GM19193 (cell line): ENCODE data around the gene KIAA2012.

Experiments used
- POLR2A ChIP-seq: IDR thresholded peaks from 4 replicates; pipeline ENCODE4 v1.6.1; 2011; ENCODE audit not compliant: insufficient read depth, insufficient read length; ENCODE audit errors: extremely low read depth

KIAA2012 gene

DNA sequence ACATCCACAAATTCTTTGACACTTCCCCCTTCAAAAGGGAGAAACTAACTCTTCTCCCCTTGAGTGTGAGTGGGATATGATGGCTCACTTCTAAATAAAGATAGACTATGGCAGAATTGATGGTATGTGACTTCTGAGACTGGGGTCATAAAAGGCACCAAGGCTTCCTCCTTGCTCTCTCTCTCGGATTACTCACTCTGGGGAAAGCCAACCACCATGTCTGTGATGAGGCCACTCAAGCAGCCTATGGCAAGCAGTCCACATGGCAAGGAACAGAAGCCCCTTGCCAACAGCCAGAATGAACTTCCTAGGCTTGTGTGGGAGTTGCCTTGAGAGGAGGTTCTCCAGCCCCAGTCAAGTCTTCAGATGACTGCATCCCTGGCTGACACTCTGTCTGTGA is 43.6 kb downstream of the KIAA2012 start:
- no peak for TF ChIP-seq POLR2A

- TF ChIP-seq POLR2A, result no peak
Observed at GRCh38 chr2:202118168-202118567, 45.1 kb downstream of the KIAA2012 start.

- no peak for TF ChIP-seq POLR2A
Observed at GRCh38 chr2:202120828-202121227, 47.8 kb downstream of the KIAA2012 start.

- TF ChIP-seq POLR2A, result no peak
Observed at GRCh38 chr2:202121532-202122162, 48.6 kb downstream of the KIAA2012 start.

DNA sequence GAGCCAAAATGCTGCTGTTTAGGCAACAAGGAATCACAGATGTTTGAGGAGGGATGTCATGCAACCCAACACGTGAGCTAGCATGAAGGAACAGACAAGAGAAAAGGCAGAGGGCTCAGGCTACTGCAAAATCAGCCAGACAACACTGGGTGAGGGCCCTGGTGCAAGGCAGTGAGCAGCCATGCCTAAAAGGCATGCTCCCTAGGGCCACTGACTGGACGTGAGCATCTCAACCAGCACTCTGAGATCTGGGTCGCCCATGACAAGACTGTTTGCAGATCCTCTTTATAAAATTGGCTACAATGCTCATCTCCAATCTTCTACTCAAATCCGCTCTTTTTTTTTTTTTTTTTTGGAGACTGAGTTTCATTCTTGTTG is 49.1 kb downstream of the KIAA2012 start:
- TF ChIP-seq POLR2A, result no peak

GRCh38 chr2:202122980-202123720 is 50.1 kb downstream of the KIAA2012 start:
- no peak for TF ChIP-seq POLR2A

DNA sequence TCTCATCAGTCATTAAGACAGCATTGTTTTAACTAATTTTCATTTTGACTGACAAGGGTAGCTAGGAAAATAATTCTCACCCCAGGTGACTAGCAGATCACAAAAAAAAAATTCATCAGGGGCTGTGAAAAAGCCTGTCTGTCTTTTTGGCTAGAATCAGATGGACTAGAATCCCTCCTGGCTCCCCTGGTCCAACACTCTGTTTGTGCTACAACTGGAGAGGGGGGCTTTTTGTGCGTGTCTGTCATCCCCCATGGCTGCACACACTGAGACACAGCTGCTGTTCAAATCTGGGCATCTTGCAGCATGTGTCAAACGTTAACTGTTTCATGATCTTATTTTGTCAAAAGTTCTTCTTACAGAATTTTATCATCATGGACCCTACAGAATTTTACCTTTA is 51.2 kb downstream of the KIAA2012 start:
- TF ChIP-seq POLR2A, result no peak

GRCh38 chr2:202127687-202128331 is 54.8 kb downstream of the KIAA2012 start:
- TF ChIP-seq POLR2A, result no peak

- TF ChIP-seq POLR2A, result no peak
Observed at GRCh38 chr2:202129841-202130240, 56.8 kb downstream of the KIAA2012 start.

DNA sequence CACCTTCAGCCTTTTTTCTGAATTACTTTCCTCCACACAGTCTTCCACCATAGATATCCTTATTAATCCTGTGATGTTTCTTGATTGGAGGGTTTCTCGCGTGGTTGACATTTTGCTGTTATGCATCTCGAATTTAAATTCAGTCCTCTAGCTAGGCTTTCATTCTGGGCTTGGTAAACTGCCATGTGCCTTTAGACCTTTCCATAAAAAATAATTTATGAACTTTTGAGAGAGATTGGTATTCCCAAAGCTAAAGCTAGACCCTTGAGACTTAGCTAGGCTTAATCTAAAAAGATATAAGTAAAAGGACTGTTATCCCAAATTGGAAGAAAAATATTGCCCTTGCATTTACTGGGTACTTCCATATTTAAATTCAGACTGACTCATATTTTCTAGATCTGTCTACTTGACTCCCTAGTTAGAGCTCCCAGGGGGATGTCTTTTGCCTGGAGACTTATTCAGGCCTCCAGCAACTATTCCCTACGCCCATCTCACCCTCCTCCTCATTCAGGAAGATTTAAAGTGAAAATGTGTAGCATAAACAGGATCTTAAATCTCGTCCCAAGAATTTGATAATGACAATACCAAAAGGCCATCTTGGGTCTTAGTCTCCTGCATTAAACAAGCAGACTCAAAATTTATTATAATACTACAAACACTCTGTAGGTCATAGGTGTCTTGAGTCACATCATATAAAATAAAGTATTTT is 60.3 kb downstream of the KIAA2012 start:
- no peak for TF ChIP-seq POLR2A

DNA sequence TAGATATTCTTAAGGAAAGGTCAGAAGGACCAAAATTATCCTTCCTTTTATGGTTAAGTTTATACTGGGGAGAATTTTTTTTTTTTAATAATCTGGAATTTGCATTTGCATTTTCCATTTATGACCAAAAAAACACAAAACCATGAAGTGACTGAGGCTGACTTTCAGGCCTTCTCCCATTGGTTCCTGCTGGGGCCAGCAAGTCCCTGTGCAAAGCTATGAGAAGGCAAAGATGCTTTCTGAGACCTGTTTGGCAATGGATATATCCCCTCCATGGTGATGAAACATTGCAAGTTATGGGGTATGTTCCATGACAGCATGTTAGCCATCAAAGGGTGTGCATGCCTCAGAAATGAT is 60.8 kb downstream of the KIAA2012 start:
- TF ChIP-seq POLR2A, result no peak

DNA sequence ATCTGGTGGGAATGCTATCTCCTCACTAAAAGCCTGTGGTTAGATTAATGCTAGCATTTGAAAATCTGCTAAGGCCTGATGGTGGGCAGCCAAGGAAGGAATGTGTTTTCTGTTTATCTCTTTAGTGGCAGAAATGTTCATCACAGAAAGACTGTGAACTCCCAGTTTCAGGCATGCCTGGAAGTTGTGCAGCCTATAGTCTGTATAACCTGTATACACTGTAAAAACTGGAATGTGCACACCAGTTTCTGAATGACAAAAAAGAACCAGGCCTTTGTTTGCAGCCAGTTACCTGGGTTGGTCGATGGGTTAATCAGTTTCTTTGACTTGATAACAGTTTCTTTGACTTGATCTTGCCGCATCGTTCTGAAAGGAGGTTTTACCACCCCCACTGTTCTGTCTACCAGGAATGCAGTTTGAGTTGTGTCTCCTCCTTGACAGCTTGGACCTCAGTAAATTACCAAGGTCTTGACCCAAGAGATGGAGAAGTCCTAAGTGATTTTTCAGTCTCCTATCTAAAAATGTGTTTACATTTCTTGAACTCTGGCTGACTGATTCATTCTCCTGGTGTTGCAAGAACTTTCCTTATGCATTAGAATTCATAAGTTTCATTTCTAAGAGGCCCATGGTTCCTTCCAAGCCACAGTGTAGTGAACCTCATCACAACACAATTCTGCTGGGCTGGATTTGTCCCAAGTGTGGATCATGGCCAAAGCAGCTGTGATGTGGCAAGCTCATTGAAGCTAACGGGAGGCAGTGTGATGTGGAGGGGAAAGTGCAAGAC is 62.2 kb downstream of the KIAA2012 start:
- TF ChIP-seq POLR2A, result no peak

DNA sequence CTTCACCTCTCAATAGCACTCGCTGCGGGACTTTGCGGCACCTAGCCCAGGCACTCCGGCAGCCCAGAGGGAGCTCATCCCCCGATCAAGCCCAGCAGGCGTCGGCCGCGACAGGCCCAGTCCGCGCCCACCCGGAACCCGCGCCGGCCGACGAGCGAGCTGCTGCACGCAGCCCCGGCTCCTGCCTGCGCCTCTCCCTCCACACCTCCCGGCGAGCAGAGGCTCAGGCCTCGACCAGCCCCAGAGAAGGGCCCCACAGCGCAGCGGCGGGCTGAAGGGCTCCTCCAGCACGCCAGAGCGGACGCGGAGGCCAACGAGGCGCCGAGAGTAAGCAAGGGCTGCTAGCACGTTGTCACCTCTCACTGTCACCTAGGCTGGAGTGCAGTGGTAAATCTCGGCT is 63.5 kb downstream of the KIAA2012 start:
- no peak for TF ChIP-seq POLR2A

DNA sequence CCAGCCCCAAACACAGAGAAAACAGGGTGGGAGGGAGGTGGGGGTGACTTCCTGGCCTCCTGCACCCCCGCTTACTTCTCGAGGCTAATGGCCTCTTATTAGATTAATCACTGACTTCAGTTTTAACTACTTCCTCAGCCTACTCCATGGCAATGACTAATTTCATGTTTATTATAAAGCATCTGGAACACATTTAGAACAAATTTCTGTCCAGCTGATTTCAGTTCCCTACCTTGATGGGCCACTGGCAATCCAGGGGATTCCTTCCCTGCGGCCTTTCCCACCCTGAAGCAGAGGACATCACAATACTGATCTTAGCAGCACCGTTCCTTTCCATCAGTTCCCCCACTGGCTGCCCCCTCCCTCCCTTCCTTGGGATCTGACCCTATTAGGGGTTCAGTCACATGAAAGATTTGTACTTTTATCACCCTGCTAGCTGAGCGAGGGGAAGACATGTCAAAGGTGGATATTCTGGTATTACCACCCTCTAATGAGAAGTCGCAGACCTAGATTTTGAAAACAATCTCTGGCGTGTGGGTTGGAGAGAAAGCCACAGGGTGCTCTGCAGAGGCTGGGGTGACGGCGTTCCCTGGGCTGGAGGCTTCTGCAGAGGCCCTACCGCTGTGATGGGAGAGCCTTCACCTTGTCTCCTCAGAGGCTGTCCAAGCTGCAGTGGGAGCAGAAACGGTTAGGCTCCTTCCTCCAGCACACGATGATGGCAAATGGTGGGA is 67.6 kb downstream of the KIAA2012 start:
- no peak for TF ChIP-seq POLR2A
